ENCODE data around the gene DAG1. TPM values are rescaled to one million over a fixed set of nuclear protein-coding genes. Genes with fewer than 3 reads are reported as not detected.

DAG1 gene
- polyA plus RNA-seq, 1 of the 3 experiments (the other 2 are of a cell fraction), result 54.4 TPM

GRCh38 chr3:49489247-49489646, 19.2 kb downstream of the DAG1 start:
- Histone ChIP-seq H3K4me3 (ENCODE audit: low read depth in 2 of 2, low read length in 1 of 2) (no peak overlapping the region), H3K36me3 (replicated peaks in 1 of 2; ENCODE audit: control insufficient read depth in 1 of 2, insufficient read depth in 2 of 2, low read length in 1 of 2) (no peaks in the 10 kb centered on the region), H3K27me3 (ENCODE audit: insufficient read depth) (no peaks in the 10 kb centered on the region), H3K9ac (no peak overlapping the region), H3K9me3 (no peaks in the 10 kb centered on the region), H4K20me1 (ENCODE audit: insufficient read depth) (no peaks in the 10 kb centered on the region), H3K4me1 (ENCODE audit: control insufficient read depth in 1 of 2, insufficient read depth in 2 of 2, low read depth in 1 of 2, low read length in 1 of 2) (peaks cover 0 to 2% of the 10 kb centered on the region in 2 experiments; a peak in 2 of 4 replicates), H3F3A (replicated peaks; ENCODE audit: insufficient read depth) (no peaks in the 10 kb centered on the region), H2AFZ (ENCODE audit: low read depth) (no peak overlapping the region), H3K27ac (ENCODE audit: low read depth in 2 of 2, low read length in 1 of 2) (no peak overlapping the region), H3K9me2 (no peaks in the 10 kb centered on the region), H3K79me2 (ENCODE audit: insufficient read depth) (peaks cover 29% of the 10 kb centered on the region), H3K4me2 (no peak overlapping the region)
- TF ChIP-seq MEF2A (IDR thresholded peaks at IDR 0.05; ENCODE audit: borderline replicate concordance, low read depth) (no peak), RAD21 (IDR thresholded peaks at IDR 0.05; ENCODE audit: low read length) (no peak), EZH2phosphoT487 (IDR thresholded peaks at IDR 0.05; ENCODE audit: borderline replicate concordance, low read depth) (no peak), RFX5 (IDR thresholded peaks at IDR 0.05; ENCODE audit: low read length) (no peak), NFIC (IDR thresholded peaks at IDR 0.05; ENCODE audit: borderline replicate concordance) (no peak), TEAD4 (IDR thresholded peaks at IDR 0.05; ENCODE audit: borderline replicate concordance, insufficient read depth) (no peak), SMC3 (IDR thresholded peaks at IDR 0.05; ENCODE audit: low read depth, low read length) (no peak), FOSL2 (IDR thresholded peaks at IDR 0.05; ENCODE audit: borderline replicate concordance, low read depth) (no peak)
- TF ChIP-seq, protein P1, sequence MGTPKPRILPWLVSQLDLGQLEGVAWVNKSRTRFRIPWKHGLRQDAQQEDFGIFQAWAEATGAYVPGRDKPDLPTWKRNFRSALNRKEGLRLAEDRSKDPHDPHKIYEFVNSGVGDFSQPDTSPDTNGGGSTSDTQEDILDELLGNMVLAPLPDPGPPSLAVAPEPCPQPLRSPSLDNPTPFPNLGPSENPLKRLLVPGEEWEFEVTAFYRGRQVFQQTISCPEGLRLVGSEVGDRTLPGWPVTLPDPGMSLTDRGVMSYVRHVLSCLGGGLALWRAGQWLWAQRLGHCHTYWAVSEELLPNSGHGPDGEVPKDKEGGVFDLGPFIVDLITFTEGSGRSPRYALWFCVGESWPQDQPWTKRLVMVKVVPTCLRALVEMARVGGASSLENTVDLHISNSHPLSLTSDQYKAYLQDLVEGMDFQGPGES (IDR thresholded peaks at IDR 0.05; ENCODE audit: low read depth, low read length), result no peak
- POLR2A ChIA-PET, result no interaction called here
- CTCF ChIA-PET, result interaction anchor here (1.1 kb wide), 1 partner anchor 9 kb away, joined by 3 read pairs; no protein-coding TSS in a partner anchor
- no peak for DNase-seq
- WGBS (ENCODE audit: low lambda C conversion rate), result 93% methylated on average over 7 of the region's 7 CpGs

- H3K27ac ChIP-seq (ENCODE audit: low read depth in 2 of 2, low read length in 1 of 2), result no peak overlapping the region
- no peaks in the 10 kb centered on the region for H3F3A ChIP-seq (replicated peaks; ENCODE audit: insufficient read depth)
- DNase-seq, result no peak
- no peak overlapping the region for H3K4me2 ChIP-seq
- no peaks in the 10 kb centered on the region for H3K9me2 ChIP-seq
- H3K4me1 ChIP-seq (ENCODE audit: control insufficient read depth in 1 of 2, insufficient read depth in 2 of 2, low read depth in 1 of 2, low read length in 1 of 2), result peaks cover 0 to 2% of the 10 kb centered on the region in 2 experiments; a peak in 1 of 4 replicates
- H2AFZ ChIP-seq (ENCODE audit: low read depth), result no peak overlapping the region
- TF ChIP-seq, protein P1 (IDR thresholded peaks at IDR 0.05; ENCODE audit: low read depth, low read length), result no peak
- TF ChIP-seq NRF1 (IDR thresholded peaks at IDR 0.05; ENCODE audit: low read depth, low read length) (no peak), TCF12 (IDR thresholded peaks at IDR 0.05) (no peak)
- H3K9ac ChIP-seq, result no peak overlapping the region
- CTCF ChIA-PET, result interaction anchor here (1.9 kb wide), 1 partner anchor 46 kb away, joined by 5 read pairs; no protein-coding TSS in a partner anchor
- POLR2A ChIA-PET, result no interaction called here
- no peaks in the 10 kb centered on the region for H3K27me3 ChIP-seq (ENCODE audit: insufficient read depth)
- H3K36me3 ChIP-seq (replicated peaks in 1 of 2; ENCODE audit: control insufficient read depth in 1 of 2, insufficient read depth in 2 of 2, low read length in 1 of 2), result no peaks in the 10 kb centered on the region
- no peaks in the 10 kb centered on the region for H4K20me1 ChIP-seq (ENCODE audit: insufficient read depth)
- H3K9me3 ChIP-seq, result no peaks in the 10 kb centered on the region
- 94% methylated on average over 4 of the region's 4 CpGs for WGBS (ENCODE audit: low lambda C conversion rate)
- H3K79me2 ChIP-seq (ENCODE audit: insufficient read depth), result peaks cover 7% of the 10 kb centered on the region; the same call in 1 of the 2 replicates
- H3K4me3 ChIP-seq (ENCODE audit: low read depth in 2 of 2, low read length in 1 of 2), result no peak overlapping the region
Measured at GRCh38 chr3:49492969-49493368, 22.9 kb downstream of the DAG1 start.

Measured in SK-N-SH (cell line).